Activated naive CD8-positive, alpha-beta T cell treated with anti-CD3 and anti-CD28 coated beads, Interleukin-2, amount 50 U/mL, for 16 hours (primary cell): ENCODE results near the gene CKB.
"Not testable (repeated sequence)": the region's sequence is repeated elsewhere in the genome, so short reads cannot be mapped to it uniquely, and the experiment has no call there.

ENCODE experiments used
- DNase-seq: peaks from one replicate; pipeline ENCODE4 v3.0.0-alpha.2; 2020; ENCODE audit warnings: low read depth, low spot score

Gene CKB

DNA sequence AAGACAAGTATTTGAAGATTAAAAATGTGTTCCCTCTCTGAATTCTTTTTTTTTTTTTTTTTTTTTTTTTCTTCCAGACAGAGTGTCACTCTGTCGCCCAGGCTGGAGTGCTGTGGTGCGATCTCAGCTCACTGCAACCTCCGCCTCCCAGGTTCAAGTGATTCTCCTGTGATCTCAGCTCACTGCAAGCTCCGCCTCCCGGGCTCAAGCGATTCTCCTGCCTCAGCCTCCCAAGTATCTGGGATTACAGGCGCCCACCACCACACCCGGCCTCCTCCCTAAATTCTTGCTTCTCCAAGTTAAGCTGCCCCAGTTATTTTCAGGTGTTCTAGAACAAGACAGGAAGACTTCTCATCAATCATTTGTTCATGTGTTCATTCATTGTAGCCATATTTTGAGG is 10.4 kb downstream of the CKB start:
- not testable (repeated sequence) for DNase-seq

DNA sequence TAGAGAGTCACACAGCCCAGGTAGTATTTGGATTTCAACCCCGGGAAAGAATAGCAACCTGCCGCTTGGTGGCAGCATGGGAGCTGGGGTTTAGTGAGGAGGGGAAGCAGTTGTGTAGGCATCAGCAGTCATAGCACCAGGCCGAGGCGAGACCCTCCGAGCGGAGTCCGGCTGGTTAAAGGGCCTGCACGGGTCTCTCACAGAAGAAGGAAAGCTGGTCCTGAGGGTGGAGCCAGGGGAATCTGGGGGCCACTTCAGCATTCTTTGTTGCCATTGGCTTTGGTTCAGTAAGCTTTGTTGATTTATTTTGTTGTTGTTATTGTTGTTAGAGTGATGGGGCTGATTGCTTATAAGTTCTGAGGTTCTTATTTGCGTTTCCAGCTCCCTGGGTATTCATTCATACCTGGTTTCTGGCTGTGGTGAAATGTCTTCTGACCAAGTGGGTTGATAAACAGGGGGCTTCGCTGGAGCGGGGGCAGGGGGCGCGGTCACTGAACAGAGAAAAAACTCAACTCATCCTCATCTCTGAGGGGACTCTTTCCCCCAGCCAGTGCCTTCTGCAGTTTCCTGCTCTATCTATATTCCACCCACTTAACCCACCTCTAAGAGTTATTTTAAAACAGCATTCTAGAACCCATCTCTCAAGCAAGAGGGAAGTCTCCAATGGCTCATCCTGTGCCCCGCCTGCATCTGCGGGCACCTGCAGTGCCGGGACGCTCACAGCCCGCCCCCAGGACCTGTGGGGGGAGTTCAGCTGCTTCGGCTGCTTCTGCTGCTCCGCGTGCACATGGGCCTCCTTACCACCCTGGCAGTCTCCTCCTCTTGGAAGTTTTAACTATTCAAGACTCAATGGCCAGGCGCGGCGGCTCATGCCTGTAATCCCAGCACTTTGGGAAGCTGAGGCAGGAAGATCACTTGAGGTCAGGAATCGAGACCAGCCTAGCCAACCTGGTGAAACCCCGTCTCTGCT is 11.6 kb downstream of the CKB start:
- DNase-seq, result no peak

DNA sequence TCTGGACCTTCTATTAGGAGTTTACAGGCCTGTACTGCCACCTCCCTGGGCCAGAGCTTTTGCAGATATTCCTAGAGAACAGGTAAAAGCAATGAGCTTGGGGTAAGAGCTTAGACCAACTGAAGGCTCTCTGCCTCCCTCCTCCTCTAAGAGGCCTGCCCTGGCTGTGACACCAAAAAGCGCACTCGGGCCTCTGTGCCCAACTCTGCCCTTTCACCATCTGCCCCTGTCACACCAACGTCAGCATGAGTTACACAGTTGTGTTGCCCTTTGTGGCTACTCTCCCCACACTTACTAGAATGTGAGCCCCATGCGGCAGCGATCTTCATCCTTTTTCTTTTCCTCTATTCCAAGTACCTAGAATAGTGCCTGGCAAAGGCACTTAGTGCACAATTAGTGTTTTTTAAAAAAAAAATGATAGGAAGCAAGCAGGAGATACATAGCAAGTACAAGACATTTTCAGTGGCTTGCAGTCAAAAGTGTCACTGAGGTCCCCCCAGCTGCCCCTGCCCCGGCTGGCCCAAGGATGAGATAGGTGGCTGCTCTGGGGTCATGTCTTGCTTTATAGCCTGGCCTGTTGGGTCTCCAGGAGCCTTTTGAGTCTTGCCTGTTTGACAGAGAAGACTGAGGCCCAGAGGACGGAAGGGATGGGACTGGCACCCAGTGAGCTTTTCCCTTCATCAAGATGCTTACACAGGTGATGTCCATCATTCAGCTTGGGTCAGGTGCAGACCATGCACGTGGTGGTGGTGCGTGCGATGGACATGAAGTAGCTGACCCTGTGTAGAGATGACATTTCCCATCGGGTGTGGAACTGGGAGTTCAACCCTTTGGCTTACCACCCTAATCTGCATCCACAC is 12.5 kb downstream of the CKB start:
- no peak for DNase-seq

DNA sequence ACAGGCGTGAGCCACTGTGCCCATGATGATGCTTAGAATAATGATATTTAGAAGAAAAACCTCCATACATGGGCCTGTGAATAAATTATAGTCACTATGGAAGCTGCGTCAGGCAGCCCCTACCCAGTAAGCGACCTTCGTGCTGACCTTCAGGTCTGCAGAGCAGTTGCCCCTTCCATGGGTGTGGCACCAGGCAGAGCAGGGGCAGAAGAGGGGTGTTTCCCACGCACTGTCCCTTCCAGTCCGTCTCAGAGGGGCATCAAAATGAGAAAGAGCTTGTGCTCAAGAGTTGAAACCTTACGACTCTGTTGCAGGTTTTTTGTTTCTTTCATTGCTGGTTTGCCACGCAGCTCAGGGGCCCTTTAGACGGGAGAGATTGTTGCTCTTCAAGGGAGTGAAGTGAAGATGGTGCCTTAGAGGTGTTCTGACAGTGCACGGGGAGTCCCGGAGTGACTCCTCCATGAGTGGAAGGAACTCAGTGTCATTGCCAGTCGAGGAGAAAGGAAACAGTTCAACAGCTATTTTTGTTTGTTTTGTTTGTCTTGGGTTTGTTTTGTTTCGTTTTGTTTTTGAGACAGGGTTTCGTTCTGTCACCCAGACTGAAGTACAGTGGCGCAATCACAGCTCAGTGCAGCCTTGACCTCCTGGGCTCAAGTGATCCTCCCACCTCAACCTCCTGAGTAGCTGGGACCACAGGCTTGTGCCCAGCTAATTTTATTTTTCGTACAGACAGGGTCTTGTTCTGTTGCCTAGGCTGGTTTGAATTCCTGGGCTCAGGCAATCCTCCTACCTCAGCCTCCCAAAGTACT is 13.9 kb downstream of the CKB start:
- DNase-seq, result no peak

DNA sequence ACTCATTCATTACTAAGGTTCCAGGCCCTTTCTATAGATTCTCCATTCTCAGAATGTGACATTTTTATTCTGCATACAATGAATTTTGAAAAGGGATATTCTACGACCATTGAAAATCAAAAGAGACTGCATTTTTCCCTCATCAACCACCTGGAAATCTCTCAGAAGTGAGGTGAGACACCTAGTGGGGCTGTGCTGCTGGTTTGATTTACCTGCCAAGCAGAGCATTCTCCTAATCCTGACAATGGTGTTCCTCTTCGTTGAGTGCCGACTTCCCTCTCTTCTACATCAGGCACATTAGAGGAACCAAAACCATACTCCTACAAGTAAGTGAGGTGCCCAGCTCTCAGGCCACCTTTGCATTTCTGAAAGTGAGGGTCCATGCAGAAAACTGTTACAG is 14.9 kb downstream of the CKB start:
- DNase-seq, result no peak

- DNase-seq, result no peak
Observed at GRCh38 chr14:103504991-103505565, 17.6 kb downstream of the CKB start.

GRCh38 chr14:103503296-103503695 is 19.3 kb downstream of the CKB start:
- no peak for DNase-seq

DNA sequence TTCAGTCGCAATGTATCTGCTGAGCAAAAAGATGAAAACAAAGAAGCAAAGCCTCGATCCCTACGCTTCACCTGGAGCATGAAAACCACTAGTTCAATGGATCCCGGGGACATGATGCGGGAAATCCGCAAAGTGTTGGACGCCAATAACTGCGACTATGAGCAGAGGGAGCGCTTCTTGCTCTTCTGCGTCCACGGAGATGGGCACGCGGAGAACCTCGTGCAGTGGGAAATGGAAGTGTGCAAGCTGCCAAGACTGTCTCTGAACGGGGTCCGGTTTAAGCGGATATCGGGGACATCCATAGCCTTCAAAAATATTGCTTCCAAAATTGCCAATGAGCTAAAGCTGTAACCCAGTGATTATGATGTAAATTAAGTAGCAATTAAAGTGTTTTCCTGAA is 19.8 kb downstream of the CKB start:
- no peak for DNase-seq

DNA sequence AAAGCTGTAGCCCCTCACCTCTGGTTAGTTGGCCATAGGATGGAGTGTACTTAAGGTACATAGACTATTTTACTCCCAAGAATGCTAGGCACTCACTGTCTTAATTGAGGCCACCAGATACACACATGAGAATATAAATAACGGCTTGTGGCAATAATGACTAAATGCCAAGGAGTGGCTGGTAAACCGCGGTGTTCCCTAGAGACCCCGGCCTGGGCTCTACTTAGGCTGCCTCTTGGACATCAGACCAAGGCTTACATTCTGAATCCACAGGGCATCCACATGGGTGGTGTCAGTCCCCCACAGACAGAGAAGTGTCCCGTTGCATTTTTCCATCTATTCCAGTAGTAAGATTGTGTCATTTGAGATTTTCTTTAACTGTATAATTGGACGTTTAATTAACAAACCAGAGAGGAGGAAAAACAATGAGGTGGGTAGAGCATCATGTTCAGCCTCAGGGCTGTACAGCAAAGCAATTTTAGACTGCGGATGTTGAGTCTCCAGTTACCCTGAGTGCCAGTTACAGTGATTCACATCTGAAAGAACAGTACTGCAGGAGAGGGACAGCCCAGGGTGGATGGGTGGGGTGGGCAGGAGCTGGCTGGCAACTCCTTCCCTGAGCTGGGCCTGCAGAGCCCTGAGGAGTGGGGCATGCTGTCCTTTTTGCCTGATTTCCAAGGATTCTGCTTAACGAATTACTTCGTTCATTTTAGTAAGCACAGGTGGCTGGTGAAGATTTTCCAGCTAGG is 20.5 kb downstream of the CKB start:
- DNase-seq, result no peak

GRCh38 chr14:103501041-103501870 is 21.4 kb downstream of the CKB start:
- DNase-seq, result no peak

- DNase-seq, result peak; percentile 48
Observed at GRCh38 chr14:103500148-103500990, 22.3 kb downstream of the CKB start.

DNA sequence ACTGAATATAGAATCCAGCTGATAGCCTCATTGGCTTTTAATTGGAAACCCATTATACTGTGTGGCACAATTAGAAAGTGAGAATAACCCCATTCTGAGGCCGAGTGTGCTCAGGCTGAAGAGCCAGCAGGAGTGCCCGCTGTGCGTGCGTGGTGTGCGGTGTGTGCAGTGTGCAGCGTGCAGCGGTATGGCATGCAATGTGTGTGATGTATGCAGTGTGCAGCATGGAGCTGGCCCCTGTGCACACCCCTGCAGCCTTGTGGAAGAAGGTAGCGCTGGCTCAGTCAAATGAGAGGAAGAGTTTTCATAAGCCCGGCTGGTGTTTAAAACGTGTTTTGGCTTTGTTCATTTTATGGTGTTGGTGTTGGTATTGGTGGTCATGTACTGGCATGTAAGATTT is 22.9 kb downstream of the CKB start:
- no peak for DNase-seq

DNA sequence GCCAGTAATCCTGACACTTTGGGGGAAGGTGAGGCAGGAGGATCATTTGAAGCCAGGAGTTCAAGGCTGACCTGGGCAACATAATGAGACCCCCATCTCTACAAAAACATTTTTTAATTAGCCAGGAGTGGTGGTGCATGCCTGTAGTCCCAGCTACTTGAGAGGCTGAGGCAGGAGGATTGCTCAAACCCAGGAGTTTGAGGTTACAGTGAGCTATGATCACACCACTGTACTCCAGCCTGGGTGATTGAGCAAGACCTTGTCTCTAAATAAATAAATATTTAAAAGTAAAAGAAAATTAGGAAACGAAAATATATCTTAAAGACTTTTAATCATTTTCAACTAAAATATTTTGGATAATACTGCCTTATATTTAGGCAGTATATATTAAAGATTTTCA is 25.9 kb downstream of the CKB start:
- no peak for DNase-seq

DNA sequence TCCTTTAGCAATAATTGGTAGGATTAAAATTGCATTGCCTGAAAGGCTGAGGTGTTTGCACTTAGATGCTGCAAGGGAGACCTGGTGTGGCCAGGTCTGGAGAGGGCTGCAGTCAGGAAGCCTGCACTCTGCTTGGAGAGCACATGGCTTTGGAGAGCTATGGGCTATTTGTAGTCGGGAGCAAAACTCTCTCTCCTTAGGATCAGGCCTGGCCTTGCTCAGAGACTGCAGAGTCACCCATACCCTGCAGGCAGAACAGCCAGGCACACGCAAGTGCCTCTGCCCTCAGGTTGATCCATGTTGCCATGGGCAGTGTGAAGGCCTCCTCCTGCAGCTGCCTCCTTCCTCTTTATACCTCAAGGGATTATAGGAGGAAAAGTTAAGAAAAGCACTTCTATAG is 26.8 kb downstream of the CKB start:
- no peak for DNase-seq

GRCh38 chr14:103492156-103492925 is 30.3 kb downstream of the CKB start:
- DNase-seq, result no peak

DNA sequence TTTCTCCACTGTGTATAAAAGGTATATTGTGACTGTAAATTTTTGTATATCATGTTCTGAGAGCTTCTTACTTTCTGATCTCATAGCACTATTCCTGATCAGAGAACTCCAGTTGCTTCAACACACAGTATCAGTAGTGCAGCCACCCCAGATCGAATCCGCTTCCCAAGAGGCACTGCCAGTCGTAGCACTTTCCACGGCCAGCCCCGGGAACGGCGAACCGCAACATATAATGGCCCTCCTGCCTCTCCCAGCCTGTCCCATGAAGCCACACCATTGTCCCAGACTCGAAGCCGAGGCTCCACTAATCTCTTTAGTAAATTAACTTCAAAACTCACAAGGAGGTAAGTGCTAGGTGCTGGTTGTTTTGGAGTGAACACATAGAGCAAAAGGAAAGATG is 30.9 kb downstream of the CKB start:
- no peak for DNase-seq

DNA sequence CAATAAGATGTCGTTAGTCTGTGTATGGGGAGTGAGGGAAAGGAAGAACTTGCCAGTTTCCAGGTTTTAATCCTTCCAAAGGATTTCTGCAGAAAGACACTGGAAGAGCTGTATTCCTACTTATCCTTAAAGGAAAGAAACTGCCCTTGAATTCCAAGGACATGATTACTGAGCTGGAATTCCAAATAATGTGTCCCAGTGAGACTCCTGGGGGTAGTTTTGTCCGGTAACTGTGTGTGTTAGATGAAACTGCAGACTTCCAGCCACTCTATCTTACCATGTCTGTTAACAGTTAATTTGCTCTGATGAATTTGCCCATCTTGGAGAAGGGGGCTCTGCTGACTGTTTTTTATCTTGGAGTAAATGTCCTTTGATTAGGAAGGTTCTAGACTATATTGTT is 33.0 kb downstream of the CKB start:
- DNase-seq, result no peak

GRCh38 chr14:103488960-103489359 is 33.7 kb downstream of the CKB start:
- no peak for DNase-seq
